ENCODE measurements around the gene CYP27A1.

- TF ChIP-seq CTCF (conservative IDR thresholded peaks at IDR 0.05; ENCODE audit: low read length) (no peak), EZH2phosphoT487 (IDR thresholded peaks at IDR 0.05; ENCODE audit: borderline replicate concordance, low read depth, low read length) (no peak)
These were observed 75.6 kb downstream of the CYP27A1 start for GRCh38 chr2:218857371-218858137.
